KG1 (cell line): ENCODE results near the gene LAT.
"Not testable (repeated sequence)": the region's sequence is repeated elsewhere in the genome, so short reads cannot be mapped to it uniquely, and the experiment has no call there.

ENCODE experiments used
- DNase-seq: peaks from one replicate; lab custom pipeline; 2025; lab: John Stamatoyannopoulos, UW

LAT gene

GRCh38 chr16:28977703-28978662, 6.9 kb upstream of the LAT start:
- DNase-seq: no peak

GRCh38 chr16:28980330-28980729, 4.5 kb upstream of the LAT start:
- DNase-seq: not testable (repeated sequence)

GRCh38 chr16:28980929-28981328, 3.9 kb upstream of the LAT start:
- DNase-seq: no peak

GRCh38 chr16:28981517-28981916, 3.3 kb upstream of the LAT start:
- DNase-seq: no peak

- DNase-seq: no peak
Observed at GRCh38 chr16:28982418-28982817, 2.4 kb upstream of the LAT start.

- DNase-seq: no peak
Observed at GRCh38 chr16:28982949-28983348, 1.9 kb upstream of the LAT start.

- no peak for DNase-seq
Observed at GRCh38 chr16:28983644-28984043, 1.2 kb upstream of the LAT start.

GRCh38 chr16:28984091-28984490, 761 bp upstream of the LAT start:
- DNase-seq: no peak

GRCh38 chr16:28985211-28986041, 574 bp downstream of the LAT start:
- DNase-seq: no peak

- DNase-seq: no peak
Observed at GRCh38 chr16:28986046-28986445, 1.2 kb downstream of the LAT start.

- DNase-seq: no peak
Observed at GRCh38 chr16:28986492-28986891, 1.6 kb downstream of the LAT start.

- DNase-seq: no peak
Observed at GRCh38 chr16:28987170-28987853, 2.5 kb downstream of the LAT start.

- no peak for DNase-seq
Observed at GRCh38 chr16:28989363-28989762, 4.5 kb downstream of the LAT start.

GRCh38 chr16:28990375-28991040, 5.7 kb downstream of the LAT start:
- DNase-seq: no peak

- no peak for DNase-seq
Observed at GRCh38 chr16:28991687-28992086, 6.8 kb downstream of the LAT start.

GRCh38 chr16:28992496-28992895, 7.6 kb downstream of the LAT start:
- no peak for DNase-seq

- no peak for DNase-seq
Observed at GRCh38 chr16:28998837-28999236, 14.0 kb downstream of the LAT start.

- DNase-seq: no peak
Observed at GRCh38 chr16:28999577-28999976, 14.7 kb downstream of the LAT start.

- no peak for DNase-seq
Observed at GRCh38 chr16:29000019-29000418, 15.2 kb downstream of the LAT start.

GRCh38 chr16:29004496-29005139, 19.8 kb downstream of the LAT start:
- not testable (repeated sequence) for DNase-seq
